ENCODE results near the gene TUT4. TPM values are rescaled to one million over a fixed set of nuclear protein-coding genes. Genes with fewer than 3 reads are reported as not detected.
A peak's percentile ranks its signal among the peaks of the same experiment; 100 is the strongest.

TUT4 gene
- total RNA-seq, 5 donors from 2014 or later (not counting 1 experiment from before 2014, with no cell fraction given) = 109 to 143 (median 129) TPM

DNA sequence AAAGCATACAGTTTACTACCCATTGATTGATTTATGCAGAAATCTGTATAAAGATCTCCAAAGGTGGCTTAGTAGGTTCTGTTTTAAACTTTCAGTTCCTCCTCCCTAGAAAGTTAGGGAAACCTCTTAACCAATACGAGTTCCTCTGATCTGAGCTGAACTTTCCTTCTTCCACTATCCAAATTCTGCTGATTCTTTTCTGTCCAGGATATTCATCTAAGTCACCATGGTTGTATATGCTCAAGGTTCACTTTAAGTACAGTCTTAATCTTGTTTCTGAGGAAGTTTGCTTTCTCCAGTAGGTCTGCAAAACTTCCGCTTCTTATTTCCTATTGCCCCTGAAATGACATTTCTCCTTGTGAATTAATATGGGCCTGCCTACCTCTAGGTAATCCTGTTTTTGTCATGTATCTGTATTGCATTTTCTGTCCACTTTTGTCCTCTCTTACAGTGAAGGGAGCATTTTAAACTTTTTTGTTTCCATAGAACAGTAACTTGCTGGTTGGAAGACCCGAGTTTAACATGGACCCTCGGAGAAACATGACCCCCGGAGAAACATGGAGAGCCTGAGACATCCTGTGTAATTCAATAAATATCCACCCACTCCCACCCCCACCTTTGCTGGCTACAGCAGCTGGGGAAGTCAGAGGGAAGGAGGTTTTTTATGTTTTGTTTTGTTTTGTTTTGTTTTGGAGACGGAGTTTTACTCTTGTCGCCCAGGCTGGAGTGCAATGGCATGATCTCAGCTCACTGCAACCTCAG, 16.7 kb upstream of the TUT4 start:
- Mint-ChIP-seq H3K27ac (peak overlapping the region; percentile 25), H3K4me3 (peak overlapping the region in 1 of 3 donors; percentile 27), H3K9me3 (no peaks in the 10 kb centered on the region), H3K4me1 (peaks cover 16 to 30% (median 24%) of the 10 kb centered on the region in 3 donors), H3K36me3 (no peaks in the 10 kb centered on the region), H3K27me3 (no peaks in the 10 kb centered on the region)
- peaks cover 4 to 6% of the 10 kb centered on the region in 2 experiments for H3K4me1 ChIP-seq (ENCODE audit: control insufficient read depth in 1 of 2, extremely low read depth in 1 of 2, insufficient read depth in 2 of 2, low read length in 2 of 2)
- no peak overlapping the region for H3K27ac ChIP-seq (ENCODE audit: low read length)
- no peaks in the 10 kb centered on the region for H3K36me3 ChIP-seq (ENCODE audit: control insufficient read depth in 2 of 2, extremely low read depth in 1 of 2, insufficient read depth in 1 of 2, low read length in 1 of 2)
- WGBS (ENCODE audit: insufficient coverage) = 65% methylated on average over 4 of the region's 7 CpGs
- ATAC-seq (replicated peaks in 1 of 4) (peak in 1 of 4 experiments; percentile 23), DNase-seq (no peak)
- H3K27me3 ChIP-seq (replicated peaks in 1 of 2; ENCODE audit: control insufficient read depth in 2 of 2, extremely low read depth in 1 of 2, insufficient read depth in 2 of 2, low read length in 1 of 2) = no peaks in the 10 kb centered on the region
- no peaks in the 10 kb centered on the region for H3K9me3 ChIP-seq
- ChIA-PET CTCF (no interaction called here), POLR2A (interaction anchor here in 1 of 2 donors (0.6 kb wide), 3 partner anchors 25 to 66 kb away, joined by 3 to 10 read pairs (median 5); no protein-coding TSS in a partner anchor)
- no peak overlapping the region for H3K4me3 ChIP-seq (ENCODE audit: control insufficient read depth in 1 of 2, extremely low read depth in 1 of 2, low read length in 1 of 2)

DNA sequence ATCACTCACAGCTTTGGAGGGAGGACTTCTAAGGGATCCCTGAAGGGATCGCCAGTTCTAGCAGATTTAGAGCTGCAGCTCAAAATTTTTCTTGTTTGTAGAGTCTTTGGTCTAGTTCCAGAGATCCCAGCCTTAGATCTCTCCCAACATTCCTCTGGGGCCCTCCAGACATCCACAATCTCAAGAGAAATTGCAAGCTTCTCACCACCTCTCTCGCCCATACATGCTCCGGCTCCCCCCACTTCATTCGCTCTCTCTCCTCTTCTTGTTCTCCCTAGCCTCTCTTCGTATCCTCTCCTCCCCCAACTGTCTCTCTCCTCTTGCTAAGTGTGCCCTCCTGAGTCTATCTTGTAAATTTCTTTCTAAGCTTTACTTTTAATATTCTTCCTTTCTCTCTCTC, 15.1 kb upstream of the TUT4 start:
- ATAC-seq (replicated peaks in 1 of 4) = peak in 3 of 4 experiments; percentile 58 to 75 (median 63)
- Mint-ChIP-seq H3K27ac (peak overlapping the region in 1 of 2 donors; percentile 56), H3K9me3 (no peaks in the 10 kb centered on the region), H3K27me3 (no peaks in the 10 kb centered on the region), H3K4me1 (peaks cover 16 to 26% (median 22%) of the 10 kb centered on the region in 3 donors), H3K4me3 (no peak overlapping the region), H3K36me3 (no peaks in the 10 kb centered on the region)
- no peaks in the 10 kb centered on the region for H3K27me3 ChIP-seq (replicated peaks in 1 of 2; ENCODE audit: control insufficient read depth in 2 of 2, extremely low read depth in 1 of 2, insufficient read depth in 2 of 2, low read length in 1 of 2)
- no peaks in the 10 kb centered on the region for H3K36me3 ChIP-seq (ENCODE audit: control insufficient read depth in 2 of 2, extremely low read depth in 1 of 2, insufficient read depth in 1 of 2, low read length in 1 of 2)
- ChIA-PET POLR2A (interaction anchor here in 1 of 2 donors (0.5 to 0.6 kb wide), 2 partner anchors 38 to 101 kb away, joined by 3 to 4 read pairs; no protein-coding TSS in a partner anchor), CTCF (interaction anchor here in 1 of 2 donors (0.5 kb wide), 1 partner anchor 277 kb away, joined by 8 read pairs; no protein-coding TSS in a partner anchor)
- no peak overlapping the region for H3K27ac ChIP-seq (ENCODE audit: low read length)
- H3K4me1 ChIP-seq (ENCODE audit: control insufficient read depth in 1 of 2, extremely low read depth in 1 of 2, insufficient read depth in 2 of 2, low read length in 2 of 2) = peaks cover 4 to 6% of the 10 kb centered on the region in 2 experiments
- H3K4me3 ChIP-seq (ENCODE audit: control insufficient read depth in 1 of 2, extremely low read depth in 1 of 2, low read length in 1 of 2) = no peak overlapping the region
- no peaks in the 10 kb centered on the region for H3K9me3 ChIP-seq
- DNase-seq = peak in 2 of 35 experiments; percentile 9 to 29
- WGBS (ENCODE audit: insufficient coverage) = 59% methylated on average over 4 of the region's 5 CpGs

- Mint-ChIP-seq H3K4me3 (no peak overlapping the region), H3K27me3 (no peaks in the 10 kb centered on the region), H3K27ac (no peak overlapping the region), H3K9me3 (no peaks in the 10 kb centered on the region), H3K4me1 (peaks cover 0 to 7% (median under 1%) of the 10 kb centered on the region in 3 donors), H3K36me3 (no peaks in the 10 kb centered on the region)
- ChIA-PET POLR2A (no interaction called here), CTCF (no interaction called here)
- H3K4me1 ChIP-seq (ENCODE audit: control insufficient read depth in 1 of 2, extremely low read depth in 1 of 2, insufficient read depth in 2 of 2, low read length in 2 of 2) = no peaks in the 10 kb centered on the region
- no peak overlapping the region for H3K27ac ChIP-seq (ENCODE audit: low read length)
- no peaks in the 10 kb centered on the region for H3K27me3 ChIP-seq (replicated peaks in 1 of 2; ENCODE audit: control insufficient read depth in 2 of 2, extremely low read depth in 1 of 2, insufficient read depth in 2 of 2, low read length in 1 of 2)
- no peak for DNase-seq
- no CpG with 5 or more reads among the region's 3 CpGs for WGBS (ENCODE audit: insufficient coverage)
- no peak for ATAC-seq (replicated peaks in 1 of 4)
- H3K9me3 ChIP-seq = no peaks in the 10 kb centered on the region
- no peak overlapping the region for H3K4me3 ChIP-seq (ENCODE audit: control insufficient read depth in 1 of 2, extremely low read depth in 1 of 2, low read length in 1 of 2)
- H3K36me3 ChIP-seq (ENCODE audit: control insufficient read depth in 2 of 2, extremely low read depth in 1 of 2, insufficient read depth in 1 of 2, low read length in 1 of 2) = no peaks in the 10 kb centered on the region
Measured at GRCh38 chr1:52562766-52563165, 9.9 kb upstream of the TUT4 start.

GRCh38 chr1:52559875-52560274, 7.0 kb upstream of the TUT4 start:
- H3K27me3 Mint-ChIP-seq = no peaks in the 10 kb centered on the region
- no peaks in the 10 kb centered on the region for H3K36me3 Mint-ChIP-seq
- Histone ChIP-seq H3K4me3 (ENCODE audit: control insufficient read depth in 1 of 2, extremely low read depth in 1 of 2, low read length in 1 of 2) (no peak overlapping the region), H3K27me3 (replicated peaks in 1 of 2; ENCODE audit: control insufficient read depth in 2 of 2, extremely low read depth in 1 of 2, insufficient read depth in 2 of 2, low read length in 1 of 2) (no peaks in the 10 kb centered on the region), H3K36me3 (ENCODE audit: control insufficient read depth in 2 of 2, extremely low read depth in 1 of 2, insufficient read depth in 1 of 2, low read length in 1 of 2) (no peaks in the 10 kb centered on the region), H3K9me3 (no peaks in the 10 kb centered on the region), H3K27ac (ENCODE audit: low read length) (no peak overlapping the region), H3K4me1 (ENCODE audit: control insufficient read depth in 1 of 2, extremely low read depth in 1 of 2, insufficient read depth in 2 of 2, low read length in 2 of 2) (peaks cover 0 to 1% of the 10 kb centered on the region in 2 experiments)
- ChIA-PET POLR2A (interaction anchor here in 1 of 2 donors (0.7 kb wide), 1 partner anchor 163 kb away, joined by 3 read pairs; no protein-coding TSS in a partner anchor), CTCF (no interaction called here)
- H3K4me1 Mint-ChIP-seq = peaks cover 3 to 13% (median 6%) of the 10 kb centered on the region in 3 donors
- no peak for ATAC-seq (replicated peaks in 1 of 4)
- H3K27ac Mint-ChIP-seq = no peak overlapping the region
- H3K4me3 Mint-ChIP-seq = no peak overlapping the region
- no peaks in the 10 kb centered on the region for H3K9me3 Mint-ChIP-seq
- WGBS (ENCODE audit: insufficient coverage) = no CpG with 5 or more reads among the region's 2 CpGs
- no peak for DNase-seq

GRCh38 chr1:52558941-52559340, 6.0 kb upstream of the TUT4 start:
- CTCF ChIA-PET = no interaction called here
- Mint-ChIP-seq H3K9me3 (no peaks in the 10 kb centered on the region), H3K4me1 (peaks cover 12 to 22% (median 15%) of the 10 kb centered on the region in 3 donors), H3K36me3 (no peaks in the 10 kb centered on the region), H3K4me3 (no peak overlapping the region), H3K27ac (no peak overlapping the region), H3K27me3 (no peaks in the 10 kb centered on the region)
- no peaks in the 10 kb centered on the region for H3K27me3 ChIP-seq (replicated peaks in 1 of 2; ENCODE audit: control insufficient read depth in 2 of 2, extremely low read depth in 1 of 2, insufficient read depth in 2 of 2, low read length in 1 of 2)
- no peak overlapping the region for H3K27ac ChIP-seq (ENCODE audit: low read length)
- H3K4me3 ChIP-seq (ENCODE audit: control insufficient read depth in 1 of 2, extremely low read depth in 1 of 2, low read length in 1 of 2) = no peak overlapping the region
- DNase-seq = no peak
- WGBS (ENCODE audit: insufficient coverage) = 100% methylated on average over 1 of the region's 2 CpGs
- H3K4me1 ChIP-seq (ENCODE audit: control insufficient read depth in 1 of 2, extremely low read depth in 1 of 2, insufficient read depth in 2 of 2, low read length in 2 of 2) = peaks cover 3 to 10% of the 10 kb centered on the region in 2 experiments
- ATAC-seq (replicated peaks in 1 of 4) = no peak
- H3K36me3 ChIP-seq (ENCODE audit: control insufficient read depth in 2 of 2, extremely low read depth in 1 of 2, insufficient read depth in 1 of 2, low read length in 1 of 2) = no peaks in the 10 kb centered on the region
- H3K9me3 ChIP-seq = no peaks in the 10 kb centered on the region
- POLR2A ChIA-PET = no interaction called here

- no peaks in the 10 kb centered on the region for H3K9me3 Mint-ChIP-seq
- H3K27me3 Mint-ChIP-seq = no peaks in the 10 kb centered on the region
- DNase-seq (no peak), ATAC-seq (replicated peaks in 1 of 4) (no peak)
- Histone ChIP-seq H3K9me3 (no peaks in the 10 kb centered on the region), H3K27ac (ENCODE audit: low read length) (no peak overlapping the region), H3K27me3 (replicated peaks in 1 of 2; ENCODE audit: control insufficient read depth in 2 of 2, extremely low read depth in 1 of 2, insufficient read depth in 2 of 2, low read length in 1 of 2) (no peaks in the 10 kb centered on the region), H3K4me1 (ENCODE audit: control insufficient read depth in 1 of 2, extremely low read depth in 1 of 2, insufficient read depth in 2 of 2, low read length in 2 of 2) (peaks cover 8 to 11% of the 10 kb centered on the region in 2 experiments), H3K4me3 (ENCODE audit: control insufficient read depth in 1 of 2, extremely low read depth in 1 of 2, low read length in 1 of 2) (no peak overlapping the region), H3K36me3 (ENCODE audit: control insufficient read depth in 2 of 2, extremely low read depth in 1 of 2, insufficient read depth in 1 of 2, low read length in 1 of 2) (no peaks in the 10 kb centered on the region)
- no peaks in the 10 kb centered on the region for H3K36me3 Mint-ChIP-seq
- WGBS (ENCODE audit: insufficient coverage) = no CpG with 5 or more reads among the region's 4 CpGs
- ChIA-PET CTCF (no interaction called here), POLR2A (interaction anchor here in 1 of 2 donors (0.5 to 0.7 kb wide), 2 partner anchors 41 to 84 kb away, joined by 3 read pairs; no protein-coding TSS in a partner anchor)
- peak overlapping the region in 1 of 2 donors; percentile 27 for H3K27ac Mint-ChIP-seq
- no peak overlapping the region for H3K4me3 Mint-ChIP-seq
- peaks cover 14 to 23% (median 17%) of the 10 kb centered on the region in 3 donors for H3K4me1 Mint-ChIP-seq
Measured at GRCh38 chr1:52556641-52557360, 3.9 kb upstream of the TUT4 start.
